Keratinocyte (primary cell): Measurements from ENCODE around the gene IL1RAPL2. TPM values are rescaled to one million over a fixed set of nuclear protein-coding genes. Genes with fewer than 3 reads are reported as not detected.

ENCODE experiments used
- DNase-seq: peaks from one replicate; pipeline ENCODE4 v3.0.0-alpha.2; 2011; ENCODE audit warnings: low read depth, missing footprints, low spot score
- FAIRE-seq: peaks from 2 replicates; lab custom pipeline; 2011; peaks lifted over from hg19 to GRCh38; lab: Jason Lieb, UNC
- H2AFZ ChIP-seq: 2 replicates; pipeline ENCODE4 v1.6.0; 2012; ENCODE audit warnings: low read length, control low read depth, inconsistent platforms; ENCODE audit not compliant: control insufficient read depth
- H3K27ac ChIP-seq: 2 replicates; pipeline ENCODE4 v1.5.1; 2011; ENCODE audit warnings: low read length; ENCODE audit not compliant: control insufficient read depth, insufficient read depth
- H3K27me3 ChIP-seq: 3 replicates; pipeline ENCODE4 v1.6.0; 2011; ENCODE audit warnings: low read length; ENCODE audit not compliant: control insufficient read depth, insufficient read depth; ENCODE audit errors: extremely low read depth
- H3K36me3 ChIP-seq, 2 experiments: 2 replicates in 1 of 2; 3 replicates in 1 of 2; pipeline ENCODE4 v1.5.1; 2011; ENCODE audit warnings: low read length in 2 of 2, mild to moderate bottlenecking in 1 of 2; ENCODE audit not compliant: control insufficient read depth in 2 of 2, insufficient read depth in 2 of 2; ENCODE audit errors: extremely low read depth in 1 of 2
- H3K4me1 ChIP-seq: 3 replicates; pipeline ENCODE4 v1.5.1; 2011; ENCODE audit warnings: low read length; ENCODE audit not compliant: control insufficient read depth, insufficient read depth; ENCODE audit errors: extremely low read depth
- H3K4me2 ChIP-seq: 3 replicates; pipeline ENCODE4 v1.6.0; 2011; ENCODE audit warnings: low read depth, low read length; ENCODE audit not compliant: control insufficient read depth, insufficient read depth; ENCODE audit errors: extremely low read depth
- H3K4me3 ChIP-seq, 3 experiments: fragments of 200-600 bp in 1 of 3; sonication (generic) in 1 of 3; 2 replicates in 2 of 3; 3 replicates in 1 of 3; pipeline ENCODE4 v1.5.1; 2011 to 2016; ENCODE audit warnings: low read length in 3 of 3, mild to moderate bottlenecking in 3 of 3, control low read depth in 2 of 3, inconsistent platforms in 1 of 3, low read depth in 1 of 3, mixed read lengths in 1 of 3, mixed run types in 1 of 3, moderate library complexity in 1 of 3; ENCODE audit not compliant: control insufficient read depth in 2 of 3, insufficient read depth in 2 of 3; ENCODE audit errors: extremely low read depth in 1 of 3
- H3K79me2 ChIP-seq: 2 replicates; pipeline ENCODE4 v1.6.0; 2012; ENCODE audit warnings: low read length; ENCODE audit not compliant: control insufficient read depth, insufficient read depth
- H3K9ac ChIP-seq: 3 replicates; pipeline ENCODE4 v1.6.0; 2011; ENCODE audit warnings: low read length; ENCODE audit not compliant: control insufficient read depth, insufficient read depth; ENCODE audit errors: extremely low read depth
- H3K9me1 ChIP-seq: 3 replicates; pipeline ENCODE4 v1.6.0; 2011; ENCODE audit warnings: low read length; ENCODE audit not compliant: control insufficient read depth, insufficient read depth; ENCODE audit errors: extremely low read depth
- H3K9me3 ChIP-seq: 2 replicates; pipeline ENCODE4 v1.5.1; 2012; ENCODE audit warnings: low read depth, low read length; ENCODE audit not compliant: control insufficient read depth
- H4K20me1 ChIP-seq: 3 replicates; pipeline ENCODE4 v1.6.0; 2011; ENCODE audit warnings: low read length; ENCODE audit not compliant: control insufficient read depth, insufficient read depth; ENCODE audit errors: extremely low read depth
- EZH2 ChIP-seq: IDR thresholded peaks from one replicate; pipeline ENCODE4 v1.6.1; 2012; ENCODE audit warnings: inconsistent platforms, mild to moderate bottlenecking, low read length, moderate library complexity
- dilution Hi-C: fragments of 300-500 bp; cut with MboI; formaldehyde crosslinking; loops from one replicate; pipeline ENCODE4 v1.7.0; 2020; ENCODE audit warnings: low sequenced_read_pairs; ENCODE audit not compliant: extremely low pct_ligation_motif_present
- polyA plus RNA-seq, 5 experiments: library from polyadenylated mRNA; depleted of rRNA in 3 of 5; stranded (reverse) in 3 of 5; stranded (forward) in 1 of 5; unstranded in 1 of 5; fragments of >200 nt; gene quantifications; 1 replicate in 1 of 5; 2 replicates in 3 of 5; 3 replicates in 1 of 5; pipeline versions ENCODE4 v1.2.1 to v1.2.3, GENCODE V29; 2011 to 2012; ENCODE audit warnings: missing spikeins in 2 of 5, low read depth in 1 of 5, low replicate concordance in 1 of 5
- TF ChIP-seq, protein P1 (sequence below), 3 experiments: IDR thresholded peaks in 1 of 3; conservative IDR thresholded peaks in 1 of 3; optimal IDR thresholded peaks in 1 of 3; 2 replicates in 2 of 3; 3 replicates in 1 of 3; pipeline versions ENCODE3 to v1.5.1; 2011; ENCODE audit warnings: low read length in 3 of 3, mild to moderate bottlenecking in 3 of 3, moderate library complexity in 2 of 3, control low read depth in 1 of 3, inconsistent platforms in 1 of 3; ENCODE audit not compliant: insufficient read depth in 2 of 3; ENCODE audit errors: extremely low read depth in 1 of 3

The IL1RAPL2 gene
- polyA plus RNA-seq, 1 donor (not counting 4 experiments of a cell fraction or from before 2014, with no cell fraction given) = 0.24 TPM

- Histone ChIP-seq H4K20me1 (no peaks in the 10 kb centered on the region), H3K4me1 (no peaks in the 10 kb centered on the region), H3K36me3 (no peaks in the 10 kb centered on the region), H3K9ac (no peak overlapping the region), H3K27ac (no peak overlapping the region), H3K27me3 (no peaks in the 10 kb centered on the region), H3K4me2 (no peak overlapping the region), H2AFZ (no peak overlapping the region), H3K4me3 (no peak overlapping the region), H3K9me3 (no peaks in the 10 kb centered on the region), H3K9me1 (no peaks in the 10 kb centered on the region), H3K79me2 (no peaks in the 10 kb centered on the region)
- DNase-seq (no peak), FAIRE-seq (no peak)
- TF ChIP-seq EZH2 = no peak
- TF ChIP-seq, protein P1, sequence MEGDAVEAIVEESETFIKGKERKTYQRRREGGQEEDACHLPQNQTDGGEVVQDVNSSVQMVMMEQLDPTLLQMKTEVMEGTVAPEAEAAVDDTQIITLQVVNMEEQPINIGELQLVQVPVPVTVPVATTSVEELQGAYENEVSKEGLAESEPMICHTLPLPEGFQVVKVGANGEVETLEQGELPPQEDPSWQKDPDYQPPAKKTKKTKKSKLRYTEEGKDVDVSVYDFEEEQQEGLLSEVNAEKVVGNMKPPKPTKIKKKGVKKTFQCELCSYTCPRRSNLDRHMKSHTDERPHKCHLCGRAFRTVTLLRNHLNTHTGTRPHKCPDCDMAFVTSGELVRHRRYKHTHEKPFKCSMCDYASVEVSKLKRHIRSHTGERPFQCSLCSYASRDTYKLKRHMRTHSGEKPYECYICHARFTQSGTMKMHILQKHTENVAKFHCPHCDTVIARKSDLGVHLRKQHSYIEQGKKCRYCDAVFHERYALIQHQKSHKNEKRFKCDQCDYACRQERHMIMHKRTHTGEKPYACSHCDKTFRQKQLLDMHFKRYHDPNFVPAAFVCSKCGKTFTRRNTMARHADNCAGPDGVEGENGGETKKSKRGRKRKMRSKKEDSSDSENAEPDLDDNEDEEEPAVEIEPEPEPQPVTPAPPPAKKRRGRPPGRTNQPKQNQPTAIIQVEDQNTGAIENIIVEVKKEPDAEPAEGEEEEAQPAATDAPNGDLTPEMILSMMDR (optimal IDR thresholded peaks at IDR 0.05 in 1 of 3, IDR thresholded peaks at IDR 0.05 in 1 of 3, conservative IDR thresholded peaks at IDR 0.05 in 1 of 3; ENCODE audit: extremely low read depth in 1 of 3, insufficient read depth in 2 of 3, low read length in 3 of 3) = no peak
- dilution Hi-C loops = no loop called here
These were observed 660.5 kb downstream of the IL1RAPL2 start for GRCh38 chrX:105226499-105226898.

DNA sequence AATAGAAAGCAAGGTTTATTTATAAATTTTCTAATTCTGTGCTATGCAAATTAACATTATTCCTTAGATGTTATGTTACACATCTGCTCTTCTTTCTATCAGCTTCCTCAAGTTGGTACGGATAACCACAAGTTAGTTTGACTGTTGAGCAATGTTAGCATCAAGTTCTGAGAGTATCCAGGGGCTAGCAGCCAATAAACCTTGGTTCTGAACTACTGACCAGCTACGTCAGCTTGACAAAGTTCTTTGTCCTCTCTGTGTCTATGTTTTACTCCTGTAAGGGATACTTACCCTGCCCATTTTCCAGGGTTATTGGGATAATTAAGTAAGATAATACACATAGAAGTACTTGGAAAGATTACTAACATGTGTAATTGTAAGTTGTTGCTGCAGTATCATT, 662.6 kb downstream of the IL1RAPL2 start:
- no peaks in the 10 kb centered on the region for H3K79me2 ChIP-seq
- no peak overlapping the region for H3K27ac ChIP-seq
- H3K9me1 ChIP-seq = no peaks in the 10 kb centered on the region
- H3K9ac ChIP-seq = no peak overlapping the region
- FAIRE-seq (no peak), DNase-seq (no peak)
- TF ChIP-seq, protein P1 (optimal IDR thresholded peaks at IDR 0.05 in 1 of 3, IDR thresholded peaks at IDR 0.05 in 1 of 3, conservative IDR thresholded peaks at IDR 0.05 in 1 of 3; ENCODE audit: extremely low read depth in 1 of 3, insufficient read depth in 2 of 3, low read length in 3 of 3) = no peak
- TF ChIP-seq EZH2 = no peak
- H3K36me3 ChIP-seq = no peaks in the 10 kb centered on the region
- H3K4me3 ChIP-seq = no peak overlapping the region
- H3K9me3 ChIP-seq = no peaks in the 10 kb centered on the region
- H3K27me3 ChIP-seq = no peaks in the 10 kb centered on the region
- no peaks in the 10 kb centered on the region for H4K20me1 ChIP-seq
- no peak overlapping the region for H2AFZ ChIP-seq
- dilution Hi-C loops = no loop called here
- no peak overlapping the region for H3K4me2 ChIP-seq
- H3K4me1 ChIP-seq = no peaks in the 10 kb centered on the region
